HG02943 (cell line): ENCODE measurements around the gene FN1.
"Not testable (repeated sequence)": the region's sequence is repeated elsewhere in the genome, so short reads cannot be mapped to it uniquely, and the experiment has no call there.

Experiments
- ATAC-seq: cut with Tn5 transposase; IDR thresholded peaks from one replicate; pipeline ENCODE4 v1.9.1; 2021; ENCODE audit warnings: mild to moderate bottlenecking, low read depth, moderate library complexity; ENCODE audit not compliant: unreplicated experiment

The FN1 gene

GRCh38 chr2:215370112-215370965, 65.5 kb downstream of the FN1 start:
- no peak for ATAC-seq

GRCh38 chr2:215369181-215369760, 66.6 kb downstream of the FN1 start:
- ATAC-seq: no peak

- no peak for ATAC-seq
These were observed 67.4 kb downstream of the FN1 start for GRCh38 chr2:215368493-215368809.

GRCh38 chr2:215367662-215368492, 68.0 kb downstream of the FN1 start:
- no peak for ATAC-seq

- no peak for ATAC-seq
These were observed 69.3 kb downstream of the FN1 start for GRCh38 chr2:215366440-215367032.

GRCh38 chr2:215365184-215365658, 70.6 kb downstream of the FN1 start:
- no peak for ATAC-seq

GRCh38 chr2:215364157-215365155, 71.4 kb downstream of the FN1 start:
- no peak for ATAC-seq

DNA sequence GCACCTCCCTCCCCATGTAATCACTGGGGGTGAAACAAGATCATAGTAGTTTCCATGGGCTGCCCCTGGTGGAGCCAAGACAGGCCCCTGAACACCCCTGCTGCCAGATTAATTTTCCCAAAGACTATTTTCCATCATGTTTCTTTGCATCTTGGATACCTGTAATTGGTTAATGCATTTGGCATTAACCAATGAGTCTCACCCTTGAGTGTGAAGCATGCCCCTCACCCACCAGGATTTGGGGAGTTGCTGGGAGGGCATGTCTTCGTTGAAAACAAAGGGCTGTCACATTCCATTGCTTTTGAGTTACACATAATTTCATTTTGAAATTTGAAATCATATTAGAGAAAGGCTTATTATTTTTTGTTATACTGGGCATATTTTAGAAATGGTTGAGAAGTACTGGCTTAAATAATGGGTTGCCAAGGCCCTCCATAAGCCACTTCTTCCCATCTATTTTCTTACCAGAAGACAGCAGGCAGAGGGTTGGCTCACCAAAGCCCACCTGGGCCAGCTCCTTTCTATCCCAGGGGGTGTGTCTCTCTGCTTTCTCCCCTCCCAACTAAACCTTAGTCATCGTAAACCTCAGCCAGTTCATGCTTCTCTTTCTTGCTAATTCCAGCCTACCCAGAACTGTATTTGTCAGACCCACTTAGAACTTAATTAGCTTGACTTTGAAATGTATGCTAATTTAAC, 72.3 kb downstream of the FN1 start:
- ATAC-seq: no peak

- no peak for ATAC-seq
These were observed 72.8 kb downstream of the FN1 start for GRCh38 chr2:215363039-215363438.

- no peak for ATAC-seq
These were observed 73.3 kb downstream of the FN1 start for GRCh38 chr2:215362562-215362904.

- no peak for ATAC-seq
These were observed 73.8 kb downstream of the FN1 start for GRCh38 chr2:215361876-215362561.

DNA sequence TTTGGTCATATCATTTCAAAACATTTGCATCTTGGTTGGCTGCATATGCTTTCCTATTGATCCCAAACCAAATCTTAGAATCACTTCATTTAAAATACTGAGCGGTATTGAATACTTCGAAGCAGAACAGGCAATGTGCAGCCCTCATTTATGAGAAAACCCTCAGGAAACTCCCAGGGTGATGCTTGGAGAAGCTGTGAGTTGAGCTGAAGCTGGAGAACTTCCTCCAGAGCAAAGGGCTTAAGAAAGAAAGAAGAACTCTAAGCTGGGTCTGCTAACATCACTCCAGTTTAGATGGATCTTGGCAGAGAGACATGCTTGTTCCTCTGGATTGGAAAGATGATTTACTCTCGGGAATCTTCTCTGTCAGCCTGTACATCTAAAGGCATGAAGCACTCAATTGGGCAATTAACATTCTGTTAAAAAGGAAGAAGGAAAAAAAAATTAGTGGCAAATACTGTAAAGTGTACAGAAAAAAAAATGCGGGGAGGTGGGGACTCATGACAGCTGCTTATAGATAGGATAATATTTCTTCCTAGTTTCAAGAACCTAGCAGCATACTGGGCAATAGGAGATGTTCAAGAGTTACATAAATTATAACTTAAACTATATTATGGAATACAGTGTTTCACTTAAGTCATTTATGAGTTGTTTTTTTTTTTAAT, 74.5 kb downstream of the FN1 start:
- ATAC-seq: no peak

DNA sequence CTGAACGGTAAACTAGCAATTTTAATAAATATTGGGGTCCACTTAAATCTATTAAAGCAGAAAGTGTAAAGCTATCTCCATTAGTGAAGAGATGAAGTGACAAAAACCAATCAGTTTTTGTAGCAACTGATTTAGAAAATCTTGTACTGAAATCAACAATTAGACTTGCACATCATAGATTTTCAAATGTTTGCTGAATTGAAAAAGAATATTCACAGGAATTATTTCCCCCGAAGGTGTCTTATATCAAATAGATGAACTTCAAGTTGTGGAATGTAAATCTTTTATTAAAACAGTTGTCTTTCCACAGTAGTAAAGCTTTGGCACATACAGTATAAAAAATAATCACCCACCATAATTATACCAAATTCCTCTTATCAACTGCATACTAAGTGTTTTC, 75.3 kb downstream of the FN1 start:
- no peak for ATAC-seq

- ATAC-seq: not testable (repeated sequence)
These were observed 75.8 kb downstream of the FN1 start for GRCh38 chr2:215360059-215360458.

DNA sequence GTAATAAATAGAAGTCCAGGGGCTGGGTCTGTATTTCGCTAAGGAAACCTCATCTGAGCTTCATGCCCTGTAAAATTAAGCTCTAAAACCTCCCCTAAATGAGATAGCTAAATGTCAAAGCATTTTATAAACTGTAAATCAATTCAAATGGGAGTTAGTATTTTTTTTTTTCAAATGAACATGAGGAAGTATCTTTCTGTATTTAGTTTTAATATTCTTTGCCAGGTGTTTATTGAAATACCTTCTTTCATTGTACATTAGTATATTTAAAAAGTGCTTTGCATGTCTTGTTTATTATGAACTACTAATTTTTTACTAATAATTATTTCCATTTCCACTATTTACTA, 76.3 kb downstream of the FN1 start:
- no peak for ATAC-seq

GRCh38 chr2:215358891-215359575, 76.8 kb downstream of the FN1 start:
- ATAC-seq: no peak

DNA sequence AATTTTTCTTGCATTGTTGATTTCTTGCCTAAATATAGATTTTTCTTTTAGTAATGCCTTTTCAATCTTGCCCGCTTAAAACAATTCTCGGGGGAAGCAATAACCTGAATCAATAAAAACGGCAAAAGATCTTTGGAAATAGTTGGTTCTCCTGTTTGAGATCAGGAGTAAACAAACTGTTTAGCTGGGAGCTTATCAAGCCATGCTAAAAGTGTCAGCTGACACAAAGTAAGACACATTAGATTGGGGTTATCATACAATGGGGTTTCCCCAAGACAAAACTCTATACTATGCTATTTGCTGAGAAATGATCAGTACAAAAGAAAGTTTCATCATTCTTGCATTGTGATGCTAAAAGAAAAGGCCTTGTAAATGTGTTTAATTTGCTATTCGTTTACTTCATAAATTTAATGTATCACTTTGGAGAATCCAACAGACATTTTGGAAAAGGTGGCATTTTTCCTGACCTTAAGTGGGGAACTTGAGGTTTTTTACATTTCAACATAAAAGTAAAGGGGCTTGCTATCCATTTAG, 77.5 kb downstream of the FN1 start:
- no peak for ATAC-seq
